GM12892 (cell line): Measurements from ENCODE around the gene MAGED4.

Experiments used
- POLR2A ChIP-seq: IDR thresholded peaks from 2 replicates; pipeline ENCODE4 v1.6.1; 2011; ENCODE audit warnings: low read depth, low read length, control low read depth
- POLR2AphosphoS5 ChIP-seq: IDR thresholded peaks from 2 replicates; pipeline ENCODE4 v1.6.1; 2011; ENCODE audit warnings: low read depth, low read length, control low read depth
- TAF1 ChIP-seq: IDR thresholded peaks from 2 replicates; pipeline ENCODE4 v1.6.1; 2011; ENCODE audit warnings: low read depth, mild to moderate bottlenecking, control low read depth, low read length, borderline replicate concordance

DNA sequence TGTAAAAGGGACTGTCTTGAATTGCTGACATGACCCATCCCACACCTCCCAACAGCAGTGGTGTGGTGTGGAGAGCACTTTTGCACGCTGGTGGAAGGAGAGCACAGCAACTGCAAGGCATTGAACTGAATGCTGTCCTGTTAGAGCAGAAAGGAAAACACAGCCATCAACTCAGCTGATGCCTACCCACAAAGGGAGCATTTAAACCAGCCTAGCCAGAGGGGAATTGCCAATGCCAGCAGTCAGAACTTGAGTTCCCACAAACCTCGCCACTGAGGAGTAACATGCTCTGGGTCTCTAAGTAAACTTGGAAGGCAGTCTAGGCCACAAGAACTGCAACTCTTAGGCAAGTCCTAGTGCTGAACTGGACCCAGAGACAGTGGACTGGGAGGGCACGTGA, 31.9 kb downstream of the MAGED4 start:
- TF ChIP-seq POLR2AphosphoS5 (no peak), POLR2A (no peak), TAF1 (no peak)
